ENCODE data around the gene SAMSN1.

GRCh38 chr21:14581902-14582457 lies 35.9 kb upstream of the SAMSN1 start:
- TF ChIP-seq, protein P1, sequence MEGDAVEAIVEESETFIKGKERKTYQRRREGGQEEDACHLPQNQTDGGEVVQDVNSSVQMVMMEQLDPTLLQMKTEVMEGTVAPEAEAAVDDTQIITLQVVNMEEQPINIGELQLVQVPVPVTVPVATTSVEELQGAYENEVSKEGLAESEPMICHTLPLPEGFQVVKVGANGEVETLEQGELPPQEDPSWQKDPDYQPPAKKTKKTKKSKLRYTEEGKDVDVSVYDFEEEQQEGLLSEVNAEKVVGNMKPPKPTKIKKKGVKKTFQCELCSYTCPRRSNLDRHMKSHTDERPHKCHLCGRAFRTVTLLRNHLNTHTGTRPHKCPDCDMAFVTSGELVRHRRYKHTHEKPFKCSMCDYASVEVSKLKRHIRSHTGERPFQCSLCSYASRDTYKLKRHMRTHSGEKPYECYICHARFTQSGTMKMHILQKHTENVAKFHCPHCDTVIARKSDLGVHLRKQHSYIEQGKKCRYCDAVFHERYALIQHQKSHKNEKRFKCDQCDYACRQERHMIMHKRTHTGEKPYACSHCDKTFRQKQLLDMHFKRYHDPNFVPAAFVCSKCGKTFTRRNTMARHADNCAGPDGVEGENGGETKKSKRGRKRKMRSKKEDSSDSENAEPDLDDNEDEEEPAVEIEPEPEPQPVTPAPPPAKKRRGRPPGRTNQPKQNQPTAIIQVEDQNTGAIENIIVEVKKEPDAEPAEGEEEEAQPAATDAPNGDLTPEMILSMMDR (IDR thresholded peaks at IDR 0.05): no peak
- no peak for TF ChIP-seq POLR2A (IDR thresholded peaks at IDR 0.05)

Data from right lobe of liver (tissue), 4 donors.